Right lung (tissue), 5 donors: ENCODE data around the gene PEAK1. TPM values are rescaled to one million over a fixed set of nuclear protein-coding genes. Genes with fewer than 3 reads are reported as not detected.
A peak's percentile ranks its signal among the peaks of the same experiment; 100 is the strongest.

ENCODE experiments used
- DNase-seq, 2 donors: peaks; one replicate each; pipeline ENCODE4 v3.0.0-alpha.2; 2013
- polyA plus RNA-seq, 5 donors: library from polyadenylated mRNA; unstranded; fragments of 120-200 nt; gene quantifications; one replicate each; pipeline versions ENCODE4 v1.2.1 to v1.2.3, GENCODE V29; 2013; ENCODE audit warnings: inconsistent platforms in 1 of 5, low replicate concordance in 1 of 5; ENCODE audit not compliant: insufficient read length in 5 of 5, insufficient read depth in 1 of 5

The PEAK1 gene
- polyA plus RNA-seq, 5 donors, result 34.0 to 65.8 (median 61.3) TPM

- DNase-seq, result no peak
Observed at GRCh38 chr15:77367631-77368030, 52.3 kb downstream of the PEAK1 start.

- no peak for DNase-seq
Observed at GRCh38 chr15:77361456-77361855, 58.4 kb downstream of the PEAK1 start.

- no peak for DNase-seq
Observed at GRCh38 chr15:77358545-77359240, 61.2 kb downstream of the PEAK1 start.

GRCh38 chr15:77356305-77356704 is 63.6 kb downstream of the PEAK1 start:
- DNase-seq, result no peak

GRCh38 chr15:77355321-77355720 is 64.6 kb downstream of the PEAK1 start:
- DNase-seq, result no peak

- no peak for DNase-seq
Observed at GRCh38 chr15:77354063-77354462, 65.8 kb downstream of the PEAK1 start.

GRCh38 chr15:77352887-77353286 is 67.0 kb downstream of the PEAK1 start:
- no peak for DNase-seq

- no peak for DNase-seq
Observed at GRCh38 chr15:77350792-77351191, 69.1 kb downstream of the PEAK1 start.

- DNase-seq, result peak; percentile 62 to 63
Observed at GRCh38 chr15:77349666-77350065, 70.2 kb downstream of the PEAK1 start.

GRCh38 chr15:77348511-77348910 is 71.4 kb downstream of the PEAK1 start:
- no peak for DNase-seq

GRCh38 chr15:77347197-77347596 is 72.7 kb downstream of the PEAK1 start:
- no peak for DNase-seq

GRCh38 chr15:77346245-77347036 is 73.5 kb downstream of the PEAK1 start:
- no peak for DNase-seq

- no peak for DNase-seq
Observed at GRCh38 chr15:77342807-77343206, 77.1 kb downstream of the PEAK1 start.

GRCh38 chr15:77340245-77340644 is 79.7 kb downstream of the PEAK1 start:
- DNase-seq, result no peak

GRCh38 chr15:77336006-77336405 is 83.9 kb downstream of the PEAK1 start:
- DNase-seq, result no peak

GRCh38 chr15:77335298-77335697 is 84.6 kb downstream of the PEAK1 start:
- no peak for DNase-seq

- DNase-seq, result no peak
Observed at GRCh38 chr15:77333166-77333565, 86.7 kb downstream of the PEAK1 start.

- no peak for DNase-seq
Observed at GRCh38 chr15:77329202-77329601, 90.7 kb downstream of the PEAK1 start.

- no peak for DNase-seq
Observed at GRCh38 chr15:77327844-77328529, 91.9 kb downstream of the PEAK1 start.

- DNase-seq, result no peak
Observed at GRCh38 chr15:77327168-77327567, 92.7 kb downstream of the PEAK1 start.

- no peak for DNase-seq
Observed at GRCh38 chr15:77326366-77326765, 93.5 kb downstream of the PEAK1 start.

GRCh38 chr15:77312523-77312922 is 107.4 kb downstream of the PEAK1 start:
- DNase-seq, result no peak
